HepG2 (cell line): ENCODE data around the gene SPPL2B. TPM values are rescaled to one million over a fixed set of nuclear protein-coding genes. Genes with fewer than 3 reads are reported as not detected.
A peak's percentile ranks its signal among the peaks of the same experiment; 100 is the strongest.

Source experiments
- ATAC-seq: fragments of 200-7000 bp; cut with Tn5 transposase; 3 replicates; pipeline ENCODE4 v1.9.1; 2020; ENCODE audit warnings: mild to moderate bottlenecking, moderate library complexity
- BruUV-seq: library from RNA; stranded (reverse); fragments of 400-500 nt; replicated peaks from 2 replicates; lab custom pipeline; 2021; lab: Mats Ljungman, UMichigan
- CTCF ChIA-PET: fragments of 300-600 bp; formaldehyde crosslinking; extraction: SDS; loops from one replicate; lab custom pipeline; 2021; ENCODE audit warnings: low total read pairs, inconsistent platforms, low intra/inter-chr PET ratio; lab: Yijun Ruan, JAX
- POLR2A ChIA-PET: fragments of 350-600 bp; sonication (Branson Sonifier 250); formaldehyde crosslinking; loops from one replicate; lab custom pipeline; 2020; ENCODE audit warnings: antibody characterized with exemption, inconsistent platforms; lab: Yijun Ruan, JAX
- DNase-seq: peaks from one replicate; pipeline ENCODE4 v3.0.0-alpha.2; 2015; ENCODE audit warnings: low spot score
- FAIRE-seq: peaks from 3 replicates; lab custom pipeline; 2011; peaks lifted over from hg19 to GRCh38; lab: Jason Lieb, UNC
- H2AFZ ChIP-seq: one replicate; pipeline ENCODE4 v1.6.1; 2011; ENCODE audit warnings: low read length, inconsistent platforms
- H3K27ac ChIP-seq: fragments of 300-600 bp; 3 replicates; pipeline ENCODE4 v1.8.0; 2011; ENCODE audit warnings: mixed run types, mild to moderate bottlenecking, mixed read lengths, low read length, inconsistent platforms; ENCODE audit not compliant: insufficient read depth; ENCODE audit errors: extremely low read length
- H3K27me3 ChIP-seq, 2 experiments: fragments of 200-600 bp in 1 of 2; 2 replicates in 1 of 2; 3 replicates in 1 of 2; pipeline versions ENCODE4 v1.6.0 to v1.8.0; 2011; ENCODE audit warnings: low read length in 2 of 2, mild to moderate bottlenecking in 2 of 2, moderate library complexity in 2 of 2, inconsistent platforms in 1 of 2; ENCODE audit not compliant: insufficient read depth in 2 of 2, control insufficient read depth in 1 of 2
- H3K36me3 ChIP-seq, 2 experiments: fragments of 200-600 bp in 1 of 2; replicated peaks in 1 of 2; 2 replicates in 1 of 2; 3 replicates in 1 of 2; pipeline versions ENCODE4 v1.5.1 to v1.8.0; 2011; ENCODE audit warnings: low read length in 2 of 2, inconsistent platforms in 1 of 2; ENCODE audit not compliant: insufficient read depth in 2 of 2, control insufficient read depth in 1 of 2
- H3K4me1 ChIP-seq: 2 replicates; pipeline ENCODE4 v1.5.1; 2012; ENCODE audit warnings: low read length, inconsistent platforms; ENCODE audit not compliant: insufficient read depth
- H3K4me2 ChIP-seq: 2 replicates; pipeline ENCODE4 v1.6.0; 2011; ENCODE audit warnings: low read depth, low read length, inconsistent platforms
- H3K4me3 ChIP-seq, 3 experiments: fragments of 200-600 bp in 1 of 3; sonication (generic), shearing (Covaris generic) in 1 of 3; replicated peaks in 1 of 3; 2 replicates each; pipeline ENCODE4 v1.5.1; 2011 to 2016; ENCODE audit warnings: low read length in 3 of 3, inconsistent platforms in 2 of 3, low read depth in 2 of 3, mild to moderate bottlenecking in 2 of 3, control low read depth in 1 of 3, mixed read lengths in 1 of 3; ENCODE audit not compliant: insufficient read depth in 1 of 3
- H3K79me2 ChIP-seq: one replicate; pipeline ENCODE4 v1.6.1; 2011; ENCODE audit warnings: low read length, inconsistent platforms; ENCODE audit not compliant: insufficient read depth
- H3K9ac ChIP-seq: 2 replicates; pipeline ENCODE4 v1.6.0; 2011; ENCODE audit warnings: mild to moderate bottlenecking, low read depth, low read length, inconsistent platforms; ENCODE audit not compliant: insufficient read depth
- H3K9me3 ChIP-seq: 2 replicates; pipeline ENCODE4 v1.5.1; 2012; ENCODE audit warnings: mild to moderate bottlenecking, low read length
- H4K20me1 ChIP-seq: 2 replicates; pipeline ENCODE4 v1.6.0; 2011; ENCODE audit warnings: inconsistent platforms, mild to moderate bottlenecking, low read length, moderate library complexity; ENCODE audit not compliant: insufficient read depth
- GTF3A ChIP-seq: sonication (generic); formaldehyde crosslinking; conservative IDR thresholded peaks from 2 replicates; pipeline ENCODE4 v1.4.0; 2020; ENCODE audit warnings: mild to moderate bottlenecking, missing genetic modification reagents
- HHEX ChIP-seq: IDR thresholded peaks from 2 replicates; pipeline ENCODE4 v1.6.1; 2016; ENCODE audit warnings: control low read depth
- RBFOX2 ChIP-seq: fragments of 200-400 bp; formaldehyde crosslinking; IDR thresholded peaks from 2 replicates; pipeline ENCODE4 v1.6.1; 2017; ENCODE audit warnings: low read depth, mild to moderate bottlenecking, low read length
- SIN3B ChIP-seq: fragments of 150-350 bp; IDR thresholded peaks from 2 replicates; pipeline ENCODE4 v1.6.1; 2014; ENCODE audit warnings: low read length
- SNRNP70 ChIP-seq: fragments of 200-400 bp; formaldehyde crosslinking; IDR thresholded peaks from 2 replicates; pipeline ENCODE4 v1.6.1; 2017; ENCODE audit warnings: mild to moderate bottlenecking, low read depth, low read length, moderate library complexity
- ZNF12 ChIP-seq: sonication (generic); formaldehyde crosslinking; IDR thresholded peaks from 2 replicates; pipeline ENCODE4 v1.5.0; 2020; ENCODE audit warnings: missing genetic modification reagents
- ZNF260 ChIP-seq: sonication (generic); formaldehyde crosslinking; IDR thresholded peaks from 2 replicates; pipeline ENCODE4 v1.4.0; 2020; ENCODE audit warnings: missing genetic modification reagents, low read depth, mild to moderate bottlenecking, borderline replicate concordance
- ZNF709 ChIP-seq: sonication (generic); formaldehyde crosslinking; IDR thresholded peaks from 2 replicates; pipeline ENCODE4 v1.5.0; 2020; ENCODE audit warnings: mild to moderate bottlenecking, missing genetic modification reagents
- ZNF766 ChIP-seq: sonication (generic); formaldehyde crosslinking; IDR thresholded peaks from 2 replicates; pipeline ENCODE4 v1.5.0; 2020; ENCODE audit warnings: missing genetic modification reagents, borderline replicate concordance
- ZXDC ChIP-seq: sonication (generic); formaldehyde crosslinking; IDR thresholded peaks from 2 replicates; pipeline ENCODE4 v1.5.0; 2020; ENCODE audit warnings: mild to moderate bottlenecking, missing genetic modification reagents
- WGBS: methylation state at CpG from one replicate; pipeline ENCODE4 v1.1.6; 2017; ENCODE audit warnings: low lambda C conversion rate; 5-methylcytosine and 5-hydroxymethylcytosine counted together
- in situ Hi-C: cut with HindIII; loops from 2 replicates; pipeline ENCODE4 v1.10.0; 2017; ENCODE audit warnings: low pct_unique_long_range_greater_than_20kb; ENCODE audit not compliant: extremely low pct_ligation_motif_present
- intact Hi-C: fragments of 100-400 bp; cut with micrococcal nuclease; formaldehyde crosslinking; loops from one replicate; pipeline ENCODE4 v1.10.0; 2022; ENCODE audit not compliant: unreplicated experiment
- polyA plus RNA-seq, 8 experiments: library from polyadenylated mRNA; depleted of rRNA in 3 of 8; stranded (reverse) in 7 of 8; unstranded in 1 of 8; fragments of >200 nt; fragmentation: Illumina TruSeq in 4 of 8; extraction: Trizol in 4 of 8; gene quantifications; 2 replicates each; pipeline versions ENCODE4 v1.2.1 to v1.2.3, GENCODE V29; 2011 to 2016; ENCODE audit warnings: low read depth in 4 of 8, missing spikeins in 1 of 8, mixed read lengths in 1 of 8; ENCODE audit not compliant: insufficient read depth in 1 of 8
- total RNA-seq, 5 experiments: library from RNA; depleted of rRNA; stranded (reverse); fragments of >200 nt; fragmentation: Illumina TruSeq; extraction: Trizol; gene quantifications; 2 replicates each; pipeline ENCODE4 v1.2.3, GENCODE V29; 2016; ENCODE audit warnings: low read depth in 1 of 5

Gene SPPL2B
- total and polyA plus RNA-seq, 2 of the 13 experiments (the other 11 are each of a cell fraction or from before 2014, with no cell fraction given) = 14.9 to 15.2 TPM

- DNase-seq (no peak), ATAC-seq (no peak), FAIRE-seq (no peak)
- Histone ChIP-seq H3K27ac (no peak overlapping the region), H3K9ac (no peak overlapping the region), H3K4me1 (peaks cover 2% of the 10 kb centered on the region), H4K20me1 (peaks cover 3% of the 10 kb centered on the region; the same call in 1 of the 2 replicates), H3K27me3 (no peaks in the 10 kb centered on the region), H3K9me3 (no peaks in the 10 kb centered on the region), H3K4me3 (no peak overlapping the region), H3K79me2 (no peaks in the 10 kb centered on the region), H2AFZ (no peak overlapping the region), H3K4me2 (no peak overlapping the region), H3K36me3 (no peaks in the 10 kb centered on the region; a peak in 2 of 5 replicates)
- ChIA-PET POLR2A (no interaction called here), CTCF (no interaction called here)
- 96% methylated on average over 24 of the region's 38 CpGs for WGBS
- intact Hi-C loops = no loop called here
- no peak for TF ChIP-seq HHEX (CRISPR knock-in tag)
- 0 out of 2 replicates have a peak, but pooled peaks have one; percentile 17 for TF ChIP-seq RBFOX2
- no TSS peak for BruUV-seq
- in situ Hi-C loops = no loop called here
These were observed 12.2 kb downstream of the SPPL2B start for GRCh38 chr19:2340496-2341243.

DNA sequence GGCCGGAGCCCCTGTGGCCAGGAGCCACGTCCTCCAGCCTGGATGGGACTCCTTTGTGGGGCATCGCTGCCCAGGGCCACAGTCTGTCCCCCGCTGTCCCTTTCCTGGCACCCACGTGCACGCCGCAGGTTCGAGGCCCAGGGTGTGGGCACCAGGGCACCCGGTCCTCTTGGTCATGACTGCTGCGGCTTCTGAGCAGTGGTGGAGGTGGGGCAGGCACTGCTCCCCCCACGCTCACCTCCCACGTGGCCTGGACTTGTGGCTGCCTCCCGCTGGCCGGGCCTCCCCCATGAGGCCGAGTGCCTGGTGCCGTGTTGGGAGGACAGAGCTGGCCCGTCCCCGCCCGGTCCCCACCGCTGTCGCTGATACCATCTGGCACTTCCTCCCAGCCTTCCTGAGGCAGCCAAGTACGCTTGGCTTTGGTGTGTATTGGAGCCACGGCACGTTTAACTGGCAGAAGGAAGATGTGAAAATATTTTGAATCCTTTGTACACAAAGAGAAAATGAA lies 12.8 kb downstream of the SPPL2B start:
- no peaks in the 10 kb centered on the region for H4K20me1 ChIP-seq
- POLR2A ChIA-PET = no interaction called here
- DNase-seq = no peak
- TF ChIP-seq SIN3B = no peak
- no peak for TF ChIP-seq SNRNP70
- no peak for TF ChIP-seq ZNF709 (CRISPR knock-in tag)
- TF ChIP-seq ZNF766 (CRISPR knock-in tag) = no peak
- TF ChIP-seq ZNF12 (CRISPR knock-in tag) = no peak
- no peak for TF ChIP-seq ZNF260 (CRISPR knock-in tag)
- TF ChIP-seq ZXDC (CRISPR knock-in tag) = no peak
- TF ChIP-seq GTF3A = no peak
- TF ChIP-seq, all 625 proteins: peak for 0
- Histone ChIP-seq H3K79me2 (no peaks in the 10 kb centered on the region), H3K9me3 (no peaks in the 10 kb centered on the region), H3K9ac (no peak overlapping the region), H3K27me3 (no peaks in the 10 kb centered on the region), H2AFZ (no peak overlapping the region), H3K4me1 (peaks cover 8% of the 10 kb centered on the region), H3K4me2 (no peak overlapping the region), H3K36me3 (no peaks in the 10 kb centered on the region; a peak in 2 of 5 replicates), H3K4me3 (no peak overlapping the region), H3K27ac (no peak overlapping the region)
- CTCF ChIA-PET = no interaction called here
- over 99% methylated on average over 15 of the region's 24 CpGs for WGBS
- in situ Hi-C loops (no loop called here), intact Hi-C loops (no loop called here)
- no TSS peak for BruUV-seq
- ATAC-seq = no peak
- FAIRE-seq = no peak
